Stimulated activated CD4-positive, alpha-beta T cell treated with anti-CD3 and anti-CD28 coated beads, TNF-alpha, amount 100 ng/mL, for 48 hours (primary cell): ENCODE results near the gene PRKAG1.

Experiments
- DNase-seq, 3 donors: peaks; one replicate each; pipeline ENCODE4 v3.0.0-alpha.2; 2020; ENCODE audit warnings: low read depth in 3 of 3

PRKAG1 gene

GRCh38 chr12:49031573-49032161, 13.1 kb upstream of the PRKAG1 start:
- no peak for DNase-seq

DNA sequence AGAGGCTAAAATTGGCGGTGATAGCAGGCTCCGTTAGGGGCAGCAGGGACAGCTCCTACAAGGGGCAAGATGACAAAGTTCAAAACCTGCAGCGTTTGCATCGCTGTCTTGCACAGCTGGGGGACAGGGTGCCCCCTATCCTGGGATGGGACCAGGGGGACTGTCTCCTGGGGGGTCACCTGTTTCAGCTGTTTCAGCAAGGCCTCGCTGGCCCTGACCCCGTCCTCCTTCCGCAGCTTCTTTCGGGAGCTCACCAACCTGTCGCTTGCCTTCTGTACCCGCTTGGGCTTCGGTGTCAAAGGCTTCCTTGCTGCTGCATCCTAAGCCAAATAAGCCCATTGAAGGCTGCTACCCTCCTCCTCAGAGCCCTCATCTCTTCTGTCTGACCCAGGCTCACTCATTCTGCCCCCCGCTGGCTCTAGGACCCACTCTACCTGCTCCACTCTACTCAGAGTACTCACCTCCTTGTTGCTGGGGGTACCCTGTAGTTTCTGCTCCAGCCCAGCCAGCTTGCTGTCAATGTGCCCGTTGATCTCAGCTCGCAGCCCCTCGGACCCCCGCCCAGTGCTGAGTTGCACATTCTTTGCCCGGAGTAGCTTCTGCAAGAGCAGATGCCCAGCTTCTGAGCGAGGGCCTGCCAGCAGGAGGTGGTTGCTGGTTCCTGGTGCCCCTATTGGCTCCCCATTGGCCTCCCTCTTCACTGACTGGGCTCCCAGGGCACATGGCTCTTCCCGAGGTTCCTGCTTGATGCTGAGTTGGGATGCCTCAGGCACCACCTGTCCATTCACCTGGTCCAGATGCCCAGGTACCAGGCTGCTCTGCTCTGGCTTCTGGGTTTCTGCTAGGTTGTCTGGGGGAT, 12.4 kb upstream of the PRKAG1 start:
- no peak for DNase-seq

DNA sequence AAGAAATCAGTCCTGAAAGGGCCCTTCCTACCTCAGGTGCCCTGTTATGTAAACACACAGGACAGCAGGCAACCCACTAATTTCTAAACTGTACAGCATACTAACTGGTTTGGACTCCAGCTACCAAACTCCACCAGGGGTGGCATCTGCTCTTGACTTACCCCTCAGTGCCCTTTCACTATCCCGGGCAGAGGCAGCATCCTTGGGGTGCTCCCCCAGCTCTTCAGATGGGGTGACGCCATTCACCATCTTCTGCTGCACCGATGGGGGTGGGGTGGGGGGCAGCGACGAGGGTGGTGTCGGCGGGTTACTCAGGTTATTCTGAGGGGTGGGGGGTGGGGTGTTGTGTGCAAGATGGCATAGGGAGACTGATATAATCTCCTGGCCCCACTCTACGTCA, 11.5 kb upstream of the PRKAG1 start:
- no peak for DNase-seq

DNA sequence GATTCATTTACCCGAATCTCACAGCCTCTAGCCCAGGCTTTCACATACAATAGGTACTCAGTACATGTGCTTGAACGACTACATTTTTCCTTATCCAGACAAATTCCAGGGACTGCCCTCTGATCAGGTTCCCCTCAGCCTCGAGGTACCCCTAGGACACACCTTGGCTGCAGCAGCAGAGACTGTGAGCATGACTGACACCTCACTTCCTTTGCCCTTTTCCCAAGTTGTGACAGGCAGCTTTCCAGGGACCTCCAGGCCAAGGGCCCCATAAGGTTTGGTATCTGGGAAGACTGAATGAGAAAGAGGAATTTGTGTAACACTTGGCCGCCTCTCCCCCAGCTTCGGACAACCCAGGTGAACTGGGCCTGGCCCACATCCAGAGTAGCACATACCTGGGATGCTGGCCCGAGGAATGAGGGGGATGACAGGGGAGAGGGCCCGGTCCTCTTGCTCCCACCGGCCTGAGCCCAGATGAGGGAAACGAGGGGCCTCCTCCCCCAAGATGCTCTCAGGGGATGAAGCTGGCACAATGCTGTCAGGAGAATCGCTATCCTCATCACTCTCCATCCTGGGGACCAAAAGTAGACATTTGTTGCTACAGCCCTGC, 10.2 kb upstream of the PRKAG1 start:
- DNase-seq = no peak

GRCh38 chr12:49027846-49028555, 9.4 kb upstream of the PRKAG1 start:
- DNase-seq = no peak

- DNase-seq = no peak
Observed at GRCh38 chr12:49026678-49027480, 8.3 kb upstream of the PRKAG1 start.

GRCh38 chr12:49026101-49026500, 7.5 kb upstream of the PRKAG1 start:
- no peak for DNase-seq

DNA sequence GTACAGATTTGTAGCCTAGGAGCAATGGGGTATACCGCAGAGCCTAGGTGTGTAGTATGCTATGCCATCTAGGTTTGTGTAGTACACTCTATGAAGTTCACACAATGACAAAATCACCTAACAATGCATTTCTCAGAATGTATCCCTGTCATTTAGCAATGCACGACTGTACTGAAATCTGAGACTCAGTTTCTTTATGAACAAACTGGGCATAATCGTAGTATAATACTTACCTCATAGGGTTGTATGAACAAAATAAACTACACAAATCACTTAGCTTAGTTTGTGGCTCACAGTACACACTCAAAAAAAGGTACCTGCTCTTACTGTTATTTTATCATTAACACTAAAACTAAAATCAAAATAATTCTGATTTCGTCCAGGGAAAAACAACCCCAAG, 6.9 kb upstream of the PRKAG1 start:
- no peak for DNase-seq

DNA sequence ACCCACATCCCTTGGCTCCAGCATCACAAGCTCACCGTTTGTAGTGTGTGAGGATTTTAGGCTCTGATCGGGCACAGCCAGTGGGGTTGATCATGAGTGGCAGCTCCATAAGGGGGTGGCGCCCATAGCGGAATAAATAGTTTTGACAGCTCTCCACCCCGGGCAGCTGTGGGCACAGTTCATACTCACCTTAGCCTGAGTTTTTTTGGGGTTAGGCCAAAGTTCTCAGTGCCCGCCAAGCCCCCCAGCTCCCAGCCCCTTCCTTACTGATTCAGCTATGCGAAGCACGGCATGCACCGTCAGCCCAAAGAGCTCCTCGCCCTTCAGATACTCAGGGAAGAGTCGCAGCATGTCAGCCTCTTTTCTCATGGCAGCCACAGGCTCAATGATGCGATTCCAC, 6.0 kb upstream of the PRKAG1 start:
- no peak for DNase-seq

- no peak for DNase-seq
Observed at GRCh38 chr12:49023812-49024211, 5.2 kb upstream of the PRKAG1 start.

- DNase-seq = no peak
Observed at GRCh38 chr12:49022558-49023178, 4.1 kb upstream of the PRKAG1 start.

- DNase-seq = no peak
Observed at GRCh38 chr12:49021292-49021915, 2.8 kb upstream of the PRKAG1 start.

GRCh38 chr12:49020441-49020840, 1.9 kb upstream of the PRKAG1 start:
- DNase-seq = no peak

- DNase-seq = no peak
Observed at GRCh38 chr12:49019443-49020324, 1.1 kb upstream of the PRKAG1 start.

GRCh38 chr12:49019120-49019430, 499 bp upstream of the PRKAG1 start:
- DNase-seq = no peak

DNA sequence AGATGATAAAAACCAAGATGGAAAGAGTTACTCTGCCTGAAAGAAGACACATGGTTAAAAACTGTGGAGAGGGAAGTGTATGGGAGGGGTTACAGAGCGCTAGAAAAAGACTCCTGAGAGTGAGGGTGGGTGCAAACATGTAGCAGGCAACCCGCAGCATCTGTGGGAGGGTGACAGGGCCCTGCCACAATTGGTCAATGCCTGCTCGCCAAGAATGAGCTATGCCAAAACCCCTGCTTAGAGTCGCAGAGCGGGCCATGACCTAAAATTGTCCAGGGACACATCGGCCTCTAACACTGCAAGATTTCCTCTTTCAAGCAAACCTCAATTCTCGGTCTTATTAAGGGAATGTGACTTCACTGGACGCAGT, 700 bp downstream of the PRKAG1 start:
- peak in 1 of 3 donors; percentile 31 for DNase-seq

DNA sequence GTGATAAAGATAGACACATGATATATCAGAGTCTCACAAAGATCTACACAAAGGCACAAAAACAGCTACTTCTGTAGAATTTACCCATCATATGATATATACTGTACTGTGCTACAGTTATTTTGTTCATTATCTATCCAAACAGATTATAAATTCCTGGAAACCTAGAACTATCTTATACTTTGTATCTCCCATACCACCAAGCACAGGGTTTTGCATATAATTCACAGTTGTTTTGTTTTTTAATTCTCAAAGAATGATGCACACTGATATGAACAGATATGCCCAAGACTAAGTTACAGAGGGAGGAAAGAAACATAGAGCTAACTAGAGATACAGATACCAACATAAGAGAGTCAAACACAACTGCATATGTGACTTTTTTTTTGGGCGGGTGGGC, 3.4 kb downstream of the PRKAG1 start:
- DNase-seq = no peak

DNA sequence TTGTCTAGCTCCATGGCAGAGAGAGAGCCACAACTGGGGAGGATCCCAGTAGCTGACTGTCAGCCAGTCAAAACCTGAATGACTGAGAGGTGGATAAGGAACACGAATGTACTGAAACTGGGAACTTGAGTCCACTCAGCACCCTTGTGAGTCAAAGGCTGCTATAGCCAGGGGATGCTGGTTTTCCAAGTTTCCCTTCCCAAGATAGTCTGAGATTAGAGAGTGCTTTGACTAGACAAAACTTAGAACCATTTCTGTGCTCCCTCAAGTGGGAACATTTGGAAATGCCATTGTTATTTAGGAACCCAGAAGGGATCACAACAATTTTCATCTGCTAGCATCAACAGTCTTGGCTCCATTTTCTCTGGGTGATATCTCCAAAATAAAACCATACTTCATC, 4.0 kb downstream of the PRKAG1 start:
- DNase-seq = no peak

- no peak for DNase-seq
Observed at GRCh38 chr12:49013428-49013827, 5.1 kb downstream of the PRKAG1 start.

DNA sequence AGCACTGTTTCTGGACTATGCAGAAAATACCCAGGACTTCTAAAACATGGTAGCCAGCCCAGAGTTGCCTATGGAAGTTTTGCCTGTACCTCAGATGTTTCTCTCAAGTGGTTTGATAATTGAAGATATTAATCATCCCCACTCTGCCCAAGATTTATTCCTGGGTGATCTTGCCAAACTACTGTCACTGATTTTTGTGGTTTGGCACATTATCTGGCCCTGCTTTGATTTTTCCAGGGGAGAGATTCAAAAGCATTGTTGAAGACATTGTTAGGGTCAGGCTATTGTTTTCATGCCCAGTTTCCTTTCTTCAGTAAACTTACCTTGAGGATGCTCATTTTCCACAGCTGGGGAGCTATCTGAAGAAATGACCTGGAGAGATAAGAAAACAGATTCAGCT, 5.8 kb downstream of the PRKAG1 start:
- DNase-seq = no peak
